HG03095 (cell line): Measurements from ENCODE around the gene GAL3ST2.
"Not testable (repeated sequence)": the region's sequence is repeated elsewhere in the genome, so short reads cannot be mapped to it uniquely, and the experiment has no call there.

ENCODE experiments used
- ATAC-seq: cut with Tn5 transposase; IDR thresholded peaks from one replicate; pipeline ENCODE4 v1.9.1; 2021; ENCODE audit warnings: moderate library complexity; ENCODE audit not compliant: unreplicated experiment

The GAL3ST2 gene

GRCh38 chr2:241806217-241806616 lies 29.6 kb downstream of the GAL3ST2 start:
- ATAC-seq = not testable (repeated sequence)

- no peak for ATAC-seq
Observed at GRCh38 chr2:241808051-241808720, 31.6 kb downstream of the GAL3ST2 start.

- ATAC-seq = no peak
Observed at GRCh38 chr2:241808721-241809382, 32.2 kb downstream of the GAL3ST2 start, which contains the start of gene NEU4. NEU4 (plus strand) TSS chr2:241809193; CDS start chr2:241814485, 5,292 bp downstream.

GRCh38 chr2:241809383-241810306 lies 33.0 kb downstream of the GAL3ST2 start:
- no peak for ATAC-seq

- ATAC-seq = no peak
Observed at GRCh38 chr2:241810307-241811200, 33.9 kb downstream of the GAL3ST2 start.

GRCh38 chr2:241811201-241811951 lies 34.8 kb downstream of the GAL3ST2 start:
- no peak for ATAC-seq

GRCh38 chr2:241811952-241812729 lies 35.5 kb downstream of the GAL3ST2 start:
- ATAC-seq = no peak

- no peak for ATAC-seq
Observed at GRCh38 chr2:241812730-241813643, 36.4 kb downstream of the GAL3ST2 start.

- ATAC-seq = no peak
Observed at GRCh38 chr2:241813644-241814392, 37.2 kb downstream of the GAL3ST2 start.

GRCh38 chr2:241814393-241814642 lies 37.7 kb downstream of the GAL3ST2 start:
- no peak for ATAC-seq

- ATAC-seq = no peak
Observed at GRCh38 chr2:241814643-241815476, 38.2 kb downstream of the GAL3ST2 start.

- ATAC-seq = no peak
Observed at GRCh38 chr2:241815477-241816430, 39.1 kb downstream of the GAL3ST2 start.

GRCh38 chr2:241816431-241817121 lies 40.0 kb downstream of the GAL3ST2 start:
- ATAC-seq = no peak

GRCh38 chr2:241817126-241817820 lies 40.7 kb downstream of the GAL3ST2 start:
- no peak for ATAC-seq
